BLaER1 treated with 17β-estradiol and CSF1 and Interleukin-3, amounts not matched to agents 10 nM and 100 nM (cell line): ENCODE data around the gene PDAP1.

ENCODE experiments used
- H3K27ac ChIP-seq, 11 experiments: shearing (Covaris generic); formaldehyde crosslinking; 2 replicates each; pipeline ENCODE4 v1.8.1; 2022
- H3K27me3 ChIP-seq, 11 experiments: shearing (Covaris generic); formaldehyde crosslinking; 2 replicates each; pipeline ENCODE4 v1.8.1; 2022
- H3K36me3 ChIP-seq, 11 experiments: shearing (Covaris generic); formaldehyde crosslinking; 2 replicates each; pipeline ENCODE4 v1.8.1; 2022
- H3K4me1 ChIP-seq, 10 experiments: shearing (Covaris generic); formaldehyde crosslinking; 2 replicates each; pipeline ENCODE4 v1.8.1; 2022
- H3K4me2 ChIP-seq, 11 experiments: shearing (Covaris generic); formaldehyde crosslinking; 2 replicates each; pipeline ENCODE4 v1.8.1; 2022
- H3K4me3 ChIP-seq, 10 experiments: shearing (Covaris generic); formaldehyde crosslinking; 2 replicates each; pipeline ENCODE4 v1.8.1; 2022
- H3K9ac ChIP-seq, 11 experiments: shearing (Covaris generic); formaldehyde crosslinking; 2 replicates each; pipeline ENCODE4 v1.8.1; 2022
- H3K9me3 ChIP-seq, 11 experiments: shearing (Covaris generic); formaldehyde crosslinking; replicated peaks in 1 of 11; 2 replicates each; pipeline ENCODE4 v1.8.1; 2022
- H4K20me1 ChIP-seq, 11 experiments: shearing (Covaris generic); formaldehyde crosslinking; 2 replicates each; pipeline ENCODE4 v1.8.1; 2022
- Cebpa-rat ChIP-seq, 11 experiments: shearing (Covaris generic); IDR thresholded peaks; 2 replicates each; pipeline ENCODE4 v1.8.1; 2022

PDAP1 gene

GRCh38 chr7:99372275-99373090, 35.9 kb downstream of the PDAP1 start:
- Histone ChIP-seq H3K4me2 (peak overlapping the region in 1 of 11 experiments; percentile 81; a peak in 1 of 22 replicates), H3K36me3 (peaks cover 10 to 38% (median 29%) of the 10 kb centered on the region in 11 experiments), H3K27me3 (no peaks in the 10 kb centered on the region), H3K4me1 (peaks cover 16 to 53% (median 27%) of the 10 kb centered on the region in 10 experiments), H4K20me1 (peaks cover 17 to 46% (median 23%) of the 10 kb centered on the region in 11 experiments; a peak in 21 of 22 replicates), H3K9me3 (no peaks in the 10 kb centered on the region), H3K4me3 (no peak overlapping the region), H3K9ac (no peak overlapping the region), H3K27ac (no peak overlapping the region)
- TF ChIP-seq Cebpa-rat (IDR thresholded peaks at IDR 0.05) = peak in 3 of 11 experiments; percentile 8 to 64 (median 38); a peak in 3 of 22 replicates

GRCh38 chr7:99371376-99371920, 36.9 kb downstream of the PDAP1 start:
- Histone ChIP-seq H3K4me1 (peaks cover 16 to 43% (median 17%) of the 10 kb centered on the region in 10 experiments), H3K9ac (no peak overlapping the region), H3K4me2 (no peak overlapping the region), H3K27me3 (no peaks in the 10 kb centered on the region), H3K36me3 (peaks cover 10 to 38% (median 29%) of the 10 kb centered on the region in 11 experiments), H3K9me3 (no peaks in the 10 kb centered on the region), H3K27ac (no peak overlapping the region), H3K4me3 (no peak overlapping the region), H4K20me1 (peaks cover 10 to 46% (median 13%) of the 10 kb centered on the region in 11 experiments; a peak in 21 of 22 replicates)
- TF ChIP-seq Cebpa-rat (IDR thresholded peaks at IDR 0.05) = no peak

- no peak for TF ChIP-seq Cebpa-rat (IDR thresholded peaks at IDR 0.05)
Measured at GRCh38 chr7:99369767-99370391, 38.5 kb downstream of the PDAP1 start.

GRCh38 chr7:99368750-99369389, 39.5 kb downstream of the PDAP1 start:
- no peak overlapping the region for H3K27ac ChIP-seq
- no peak for TF ChIP-seq Cebpa-rat (IDR thresholded peaks at IDR 0.05)
- H3K4me1 ChIP-seq = peaks cover 2 to 34% (median 4%) of the 10 kb centered on the region in 10 experiments; a peak in 16 of 20 replicates
- H4K20me1 ChIP-seq = peaks cover 0 to 55% (median 11%) of the 10 kb centered on the region in 11 experiments; a peak in 11 of 22 replicates
- no peaks in the 10 kb centered on the region for H3K27me3 ChIP-seq
- H3K4me3 ChIP-seq = no peak overlapping the region
- no peak overlapping the region for H3K9ac ChIP-seq
- H3K9me3 ChIP-seq = no peaks in the 10 kb centered on the region
- H3K36me3 ChIP-seq = peaks cover 35 to 61% (median 53%) of the 10 kb centered on the region in 11 experiments
- 0 out of 22 replicates have a peak overlapping the region, but pooled peaks of 1 of the 11 experiments have one; percentile 18 for H3K4me2 ChIP-seq

More at GRCh38 chr7:99369767-99370391, 38.5 kb downstream of the PDAP1 start:
- Histone ChIP-seq H3K4me2 (peak overlapping the region in 3 of 11 experiments; percentile 18 to 31 (median 26); a peak in 4 of 22 replicates), H3K36me3 (peaks cover 25 to 51% (median 43%) of the 10 kb centered on the region in 11 experiments), H3K9ac (no peak overlapping the region; a peak in 1 of 22 replicates), H3K4me1 (peaks cover 5 to 36% (median 6%) of the 10 kb centered on the region in 10 experiments; a peak in 16 of 20 replicates), H3K4me3 (no peak overlapping the region), H3K27ac (no peak overlapping the region), H3K27me3 (no peaks in the 10 kb centered on the region), H3K9me3 (no peaks in the 10 kb centered on the region), H4K20me1 (peaks cover 0 to 49% (median 10%) of the 10 kb centered on the region in 11 experiments; a peak in 10 of 22 replicates)

- no peak for TF ChIP-seq Cebpa-rat (IDR thresholded peaks at IDR 0.05)
- Histone ChIP-seq H4K20me1 (peaks cover 0 to 74% (median 13%) of the 10 kb centered on the region in 11 experiments; a peak in 13 of 22 replicates), H3K4me1 (peaks cover 0 to 17% (median 0%) of the 10 kb centered on the region in 10 experiments; a peak in 6 of 20 replicates), H3K4me2 (no peak overlapping the region), H3K27me3 (no peaks in the 10 kb centered on the region), H3K27ac (no peak overlapping the region), H3K4me3 (no peak overlapping the region), H3K9ac (no peak overlapping the region), H3K36me3 (peaks cover 55 to 83% (median 72%) of the 10 kb centered on the region in 11 experiments), H3K9me3 (no peaks in the 10 kb centered on the region)
Measured at GRCh38 chr7:99366646-99367045, 41.8 kb downstream of the PDAP1 start.

GRCh38 chr7:99365318-99366141, 42.9 kb downstream of the PDAP1 start:
- no peaks in the 10 kb centered on the region for H3K9me3 ChIP-seq
- H4K20me1 ChIP-seq = peaks cover 0 to 85% (median 22%) of the 10 kb centered on the region in 11 experiments; a peak in 15 of 22 replicates
- H3K27ac ChIP-seq = no peak overlapping the region
- no peaks in the 10 kb centered on the region for H3K27me3 ChIP-seq
- H3K36me3 ChIP-seq = peaks cover 66 to 94% (median 84%) of the 10 kb centered on the region in 11 experiments
- H3K4me3 ChIP-seq = no peak overlapping the region
- TF ChIP-seq Cebpa-rat (IDR thresholded peaks at IDR 0.05) = no peak
- H3K4me2 ChIP-seq = no peak overlapping the region
- peaks cover 0 to 17% (median 3%) of the 10 kb centered on the region in 10 experiments; a peak in 7 of 20 replicates for H3K4me1 ChIP-seq
- H3K9ac ChIP-seq = no peak overlapping the region

- Histone ChIP-seq H3K9me3 (no peaks in the 10 kb centered on the region), H4K20me1 (peaks cover 0 to 88% (median 24%) of the 10 kb centered on the region in 11 experiments; a peak in 15 of 22 replicates), H3K4me2 (no peak overlapping the region), H3K36me3 (peaks cover 87 to 98% (median 96%) of the 10 kb centered on the region in 11 experiments), H3K9ac (no peak overlapping the region), H3K27me3 (no peaks in the 10 kb centered on the region), H3K27ac (no peak overlapping the region), H3K4me3 (no peak overlapping the region), H3K4me1 (peaks cover 0 to 6% (median 0%) of the 10 kb centered on the region in 10 experiments; a peak in 1 of 20 replicates)
- TF ChIP-seq Cebpa-rat (IDR thresholded peaks at IDR 0.05) = no peak
Measured at GRCh38 chr7:99363286-99363685, 45.1 kb downstream of the PDAP1 start.

- peaks cover 92 to 100% (median 99%) of the 10 kb centered on the region in 11 experiments for H3K36me3 ChIP-seq
Measured at GRCh38 chr7:99362801-99363200, 45.6 kb downstream of the PDAP1 start.

More at GRCh38 chr7:99362801-99363200, 45.6 kb downstream of the PDAP1 start:
- no peak overlapping the region for H3K9ac ChIP-seq
- H3K4me3 ChIP-seq = no peak overlapping the region
- no peak overlapping the region for H3K4me2 ChIP-seq
- peaks cover 0 to 93% (median 24%) of the 10 kb centered on the region in 11 experiments; a peak in 16 of 22 replicates for H4K20me1 ChIP-seq
- no peaks in the 10 kb centered on the region for H3K27me3 ChIP-seq
- no peak for TF ChIP-seq Cebpa-rat (IDR thresholded peaks at IDR 0.05)
- no peak overlapping the region for H3K27ac ChIP-seq
- no peaks in the 10 kb centered on the region for H3K9me3 ChIP-seq
- peaks cover 0 to 6% (median 0%) of the 10 kb centered on the region in 10 experiments; a peak in 1 of 20 replicates for H3K4me1 ChIP-seq
